GM23338 (cell line): ENCODE data around the gene DKK1. TPM values are rescaled to one million over a fixed set of nuclear protein-coding genes. Genes with fewer than 3 reads are reported as not detected.
"Not testable (repeated sequence)": the region's sequence is repeated elsewhere in the genome, so short reads cannot be mapped to it uniquely, and the experiment has no call there.

Experiments used
- ATAC-seq: fragments of 200-7000 bp; cut with Tn5 transposase; 3 replicates; pipeline ENCODE4 v1.9.1; 2020
- DNase-seq: peaks from one replicate; pipeline ENCODE4 v3.0.0-alpha.2; 2015; ENCODE audit warnings: low spot score
- H2AFZ ChIP-seq: fragments of 200-600 bp; sonication (generic); 2 replicates; pipeline ENCODE4 v1.8.0; 2016; ENCODE audit warnings: antibody characterized with exemption, mild to moderate bottlenecking, moderate library complexity
- H3F3A ChIP-seq: fragments of 200-600 bp; sonication (generic); replicated peaks from 2 replicates; pipeline ENCODE4 v1.8.0; 2017; ENCODE audit warnings: antibody characterized with exemption, mixed run types, low read depth
- H3K27ac ChIP-seq: fragments of 200-600 bp; sonication (generic); 2 replicates; pipeline ENCODE4 v1.6.1; 2016; ENCODE audit warnings: low read depth
- H3K27me3 ChIP-seq: fragments of 200-600 bp; sonication (generic); 2 replicates; pipeline ENCODE4 v1.8.0; 2016; ENCODE audit warnings: mild to moderate bottlenecking, mixed run types, moderate library complexity; ENCODE audit not compliant: insufficient read depth
- H3K36me3 ChIP-seq: fragments of 200-600 bp; sonication (generic); 2 replicates; pipeline ENCODE4 v1.8.0; 2016; ENCODE audit warnings: mild to moderate bottlenecking; ENCODE audit not compliant: insufficient read depth
- H3K4me1 ChIP-seq: fragments of 200-600 bp; sonication (generic); 2 replicates; pipeline ENCODE4 v1.8.0; 2016; ENCODE audit warnings: mild to moderate bottlenecking, moderate library complexity; ENCODE audit not compliant: insufficient read depth
- H3K4me2 ChIP-seq: fragments of 200-600 bp; sonication (generic); 2 replicates; pipeline ENCODE4 v1.7.1; 2017; ENCODE audit warnings: mixed run types
- H3K4me3 ChIP-seq: fragments of 200-600 bp; sonication (generic); 2 replicates; pipeline ENCODE4 v1.6.1; 2016; ENCODE audit warnings: mixed run types
- H3K79me2 ChIP-seq: fragments of 200-600 bp; sonication (generic); replicated peaks from 2 replicates; pipeline ENCODE4 v1.8.0; 2017; ENCODE audit warnings: mild to moderate bottlenecking; ENCODE audit not compliant: insufficient read depth
- H3K9me2 ChIP-seq: fragments of 200-600 bp; sonication (generic); 2 replicates; pipeline ENCODE4 v1.8.0; 2017; ENCODE audit not compliant: insufficient read depth
- H4K20me1 ChIP-seq: fragments of 200-600 bp; sonication (generic); replicated peaks from 2 replicates; pipeline ENCODE4 v1.8.0; 2017; ENCODE audit warnings: mild to moderate bottlenecking; ENCODE audit not compliant: insufficient read depth
- H3K27ac Mint-ChIP-seq: 2 replicates; pipeline ENCODE4 v1.8.0; 2020; ENCODE audit warnings: inconsistent platforms, mild to moderate bottlenecking, moderate library complexity, mixed read lengths
- H3K27me3 Mint-ChIP-seq: 3 replicates; pipeline ENCODE4 v1.8.0; 2022; ENCODE audit warnings: low read depth, mild to moderate bottlenecking, moderate library complexity, mixed read lengths, inconsistent platforms; ENCODE audit not compliant: insufficient read depth, poor library complexity
- H3K36me3 Mint-ChIP-seq: 3 replicates; pipeline ENCODE4 v1.8.0; 2021; ENCODE audit warnings: low read depth, mild to moderate bottlenecking, inconsistent platforms, moderate library complexity, mixed read lengths
- H3K4me1 Mint-ChIP-seq: 3 replicates; pipeline ENCODE4 v1.8.0; 2020; ENCODE audit warnings: mild to moderate bottlenecking, inconsistent platforms, mixed read lengths
- H3K4me3 Mint-ChIP-seq: 3 replicates; pipeline ENCODE4 v1.8.0; 2021; ENCODE audit warnings: moderate library complexity, mild to moderate bottlenecking, inconsistent platforms, mixed read lengths
- H3K9me3 Mint-ChIP-seq: 3 replicates; pipeline ENCODE4 v1.8.0; 2020; ENCODE audit warnings: moderate library complexity, mild to moderate bottlenecking, inconsistent platforms, mixed read lengths
- JUNB ChIP-seq: IDR thresholded peaks from one replicate; pipeline ENCODE4 v1.6.1; 2016; ENCODE audit warnings: antibody characterized with exemption; ENCODE audit not compliant: unreplicated experiment
- POLR2AphosphoS5 ChIP-seq: IDR thresholded peaks from 2 replicates; pipeline ENCODE4 v1.6.1; 2016; ENCODE audit warnings: antibody characterized with exemption, low read depth
- polyA plus RNA-seq: library from polyadenylated mRNA; unstranded; fragments of >200 nt; fragmentation: Nextera tagmentation; extraction: Ambion mirVana; gene quantifications from 2 replicates; pipeline ENCODE4 v1.2.1, GENCODE V29; 2016
- total RNA-seq: library from RNA; depleted of rRNA; stranded (reverse); fragments of >200 nt; shearing (Covaris generic); gene quantifications from 2 replicates; pipeline ENCODE4 v1.2.3, GENCODE V29; 2014
- TF ChIP-seq, protein P1 (sequence below): fragments of 250-450 bp; sonication (Bioruptor Pico); IDR thresholded peaks from 2 replicates; pipeline ENCODE4 v1.5.0; 2020; ENCODE audit warnings: mild to moderate bottlenecking, moderate library complexity

The DKK1 gene
- total and polyA plus RNA-seq, 2 experiments from 2014 or later = 0.45 TPM; not detected in 1

DNA sequence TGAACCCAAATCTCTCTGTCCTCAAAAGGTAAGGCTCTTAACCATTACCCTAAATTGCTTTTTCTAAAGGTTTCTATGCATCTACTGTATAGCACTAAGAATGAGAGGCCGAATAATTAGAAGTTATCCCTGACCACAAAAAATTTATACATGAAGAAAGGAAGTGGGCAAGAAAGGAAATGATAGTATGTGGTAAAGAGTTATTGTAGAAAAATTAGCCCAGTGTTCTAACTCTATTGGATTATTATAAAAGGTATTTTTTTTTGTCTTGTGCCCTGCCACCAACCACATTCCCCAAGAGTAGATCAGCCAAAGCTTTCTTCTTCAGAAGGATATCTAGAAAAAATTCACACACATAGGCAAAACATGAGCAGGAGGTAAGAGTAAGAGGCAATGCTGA, 45.4 kb downstream of the DKK1 start (continued):
- TF ChIP-seq, protein P1, sequence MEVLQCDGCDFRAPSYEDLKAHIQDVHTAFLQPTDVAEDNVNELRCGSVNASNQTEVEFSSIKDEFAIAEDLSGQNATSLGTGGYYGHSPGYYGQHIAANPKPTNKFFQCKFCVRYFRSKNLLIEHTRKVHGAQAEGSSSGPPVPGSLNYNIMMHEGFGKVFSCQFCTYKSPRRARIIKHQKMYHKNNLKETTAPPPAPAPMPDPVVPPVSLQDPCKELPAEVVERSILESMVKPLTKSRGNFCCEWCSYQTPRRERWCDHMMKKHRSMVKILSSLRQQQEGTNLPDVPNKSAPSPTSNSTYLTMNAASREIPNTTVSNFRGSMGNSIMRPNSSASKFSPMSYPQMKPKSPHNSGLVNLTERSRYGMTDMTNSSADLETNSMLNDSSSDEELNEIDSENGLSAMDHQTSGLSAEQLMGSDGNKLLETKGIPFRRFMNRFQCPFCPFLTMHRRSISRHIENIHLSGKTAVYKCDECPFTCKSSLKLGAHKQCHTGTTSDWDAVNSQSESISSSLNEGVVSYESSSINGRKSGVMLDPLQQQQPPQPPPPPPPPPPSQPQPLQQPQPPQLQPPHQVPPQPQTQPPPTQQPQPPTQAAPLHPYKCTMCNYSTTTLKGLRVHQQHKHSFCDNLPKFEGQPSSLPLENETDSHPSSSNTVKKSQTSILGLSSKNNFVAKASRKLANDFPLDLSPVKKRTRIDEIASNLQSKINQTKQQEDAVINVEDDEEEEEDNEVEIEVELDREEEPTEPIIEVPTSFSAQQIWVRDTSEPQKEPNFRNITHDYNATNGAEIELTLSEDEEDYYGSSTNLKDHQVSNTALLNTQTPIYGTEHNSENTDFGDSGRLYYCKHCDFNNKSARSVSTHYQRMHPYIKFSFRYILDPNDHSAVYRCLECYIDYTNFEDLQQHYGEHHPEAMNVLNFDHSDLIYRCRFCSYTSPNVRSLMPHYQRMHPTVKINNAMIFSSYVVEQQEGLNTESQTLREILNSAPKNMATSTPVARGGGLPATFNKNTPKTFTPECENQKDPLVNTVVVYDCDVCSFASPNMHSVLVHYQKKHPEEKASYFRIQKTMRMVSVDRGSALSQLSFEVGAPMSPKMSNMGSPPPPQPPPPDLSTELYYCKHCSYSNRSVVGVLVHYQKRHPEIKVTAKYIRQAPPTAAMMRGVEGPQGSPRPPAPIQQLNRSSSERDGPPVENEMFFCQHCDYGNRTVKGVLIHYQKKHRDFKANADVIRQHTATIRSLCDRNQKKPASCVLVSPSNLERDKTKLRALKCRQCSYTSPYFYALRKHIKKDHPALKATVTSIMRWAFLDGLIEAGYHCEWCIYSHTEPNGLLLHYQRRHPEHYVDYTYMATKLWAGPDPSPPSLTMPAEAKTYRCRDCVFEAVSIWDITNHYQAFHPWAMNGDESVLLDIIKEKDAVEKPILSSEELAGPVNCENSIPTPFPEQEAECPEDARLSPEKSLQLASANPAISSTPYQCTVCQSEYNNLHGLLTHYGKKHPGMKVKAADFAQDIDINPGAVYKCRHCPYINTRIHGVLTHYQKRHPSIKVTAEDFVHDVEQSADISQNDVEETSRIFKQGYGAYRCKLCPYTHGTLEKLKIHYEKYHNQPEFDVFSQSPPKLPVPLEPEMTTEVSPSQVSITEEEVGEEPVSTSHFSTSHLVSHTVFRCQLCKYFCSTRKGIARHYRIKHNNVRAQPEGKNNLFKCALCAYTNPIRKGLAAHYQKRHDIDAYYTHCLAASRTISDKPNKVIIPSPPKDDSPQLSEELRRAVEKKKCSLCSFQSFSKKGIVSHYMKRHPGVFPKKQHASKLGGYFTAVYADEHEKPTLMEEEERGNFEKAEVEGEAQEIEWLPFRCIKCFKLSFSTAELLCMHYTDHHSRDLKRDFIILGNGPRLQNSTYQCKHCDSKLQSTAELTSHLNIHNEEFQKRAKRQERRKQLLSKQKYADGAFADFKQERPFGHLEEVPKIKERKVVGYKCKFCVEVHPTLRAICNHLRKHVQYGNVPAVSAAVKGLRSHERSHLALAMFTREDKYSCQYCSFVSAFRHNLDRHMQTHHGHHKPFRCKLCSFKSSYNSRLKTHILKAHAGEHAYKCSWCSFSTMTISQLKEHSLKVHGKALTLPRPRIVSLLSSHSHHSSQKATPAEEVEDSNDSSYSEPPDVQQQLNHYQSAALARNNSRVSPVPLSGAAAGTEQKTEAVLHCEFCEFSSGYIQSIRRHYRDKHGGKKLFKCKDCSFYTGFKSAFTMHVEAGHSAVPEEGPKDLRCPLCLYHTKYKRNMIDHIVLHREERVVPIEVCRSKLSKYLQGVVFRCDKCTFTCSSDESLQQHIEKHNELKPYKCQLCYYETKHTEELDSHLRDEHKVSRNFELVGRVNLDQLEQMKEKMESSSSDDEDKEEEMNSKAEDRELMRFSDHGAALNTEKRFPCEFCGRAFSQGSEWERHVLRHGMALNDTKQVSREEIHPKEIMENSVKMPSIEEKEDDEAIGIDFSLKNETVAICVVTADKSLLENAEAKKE = no peak
- TF ChIP-seq POLR2AphosphoS5 = no peak
- no peak for TF ChIP-seq JUNB

DNA sequence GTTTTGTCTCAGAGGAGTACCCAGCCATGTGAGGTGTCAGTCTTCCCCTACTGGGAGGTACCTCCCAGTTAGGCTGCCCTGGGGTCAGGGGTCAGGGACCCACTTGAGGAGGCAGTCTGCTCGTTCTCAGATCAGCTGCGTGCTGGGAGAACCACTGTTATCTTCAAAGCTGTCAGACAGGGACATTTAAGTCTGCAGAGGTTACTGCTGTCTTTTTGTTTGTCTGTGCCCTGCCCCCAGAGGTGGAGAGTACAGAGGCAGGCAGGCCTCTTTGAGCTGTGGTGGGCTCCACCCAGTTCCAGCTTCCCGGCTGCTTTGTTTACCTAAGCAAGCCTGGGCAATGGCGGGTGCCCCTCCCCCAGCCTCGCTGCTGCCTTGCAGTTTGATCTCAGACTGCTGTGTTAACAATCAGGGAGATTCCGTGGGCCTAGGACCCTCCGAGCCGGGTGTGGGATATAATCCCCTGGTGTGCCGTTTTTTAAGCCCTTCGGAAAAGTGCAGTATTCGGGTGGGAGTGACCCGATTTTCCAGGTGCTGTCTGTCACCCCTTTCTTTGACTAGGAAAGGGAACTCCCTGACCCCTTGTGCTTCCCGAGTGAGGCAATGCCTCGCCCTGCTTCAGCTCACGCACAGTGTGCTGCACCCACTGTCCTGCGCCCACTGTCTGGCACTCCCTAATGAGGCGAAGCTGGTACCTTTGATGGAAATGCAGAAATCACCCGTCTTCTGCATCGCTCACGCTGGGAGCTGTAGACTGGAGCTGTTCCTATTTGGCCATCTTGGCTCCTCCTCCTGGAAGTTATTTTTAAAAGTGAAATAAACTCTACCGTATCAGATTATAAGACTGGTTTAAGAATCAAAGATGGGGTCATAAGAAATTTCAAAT, 51.7 kb downstream of the DKK1 start:
- H3K36me3 ChIP-seq, H3F3A ChIP-seq, H3K27me3 ChIP-seq, H3K9me2 ChIP-seq, H3K27ac ChIP-seq, H3K4me1 ChIP-seq, H4K20me1 ChIP-seq, H3K4me3 Mint-ChIP-seq, H3K4me3 ChIP-seq, H2AFZ ChIP-seq, ATAC-seq, H3K27ac Mint-ChIP-seq, H3K27me3 Mint-ChIP-seq, H3K4me1 Mint-ChIP-seq, H3K4me2 ChIP-seq, H3K79me2 ChIP-seq, DNase-seq: not testable (repeated sequence)
- Mint-ChIP-seq H3K9me3 (peaks cover 42% of the 10 kb centered on the region), H3K36me3 (peaks cover 18% of the 10 kb centered on the region; the same call in 2 of the 3 replicates)
